SK-N-SH (cell line): ENCODE data around the gene MNS1. TPM values are rescaled to one million over a fixed set of nuclear protein-coding genes. Genes with fewer than 3 reads are reported as not detected.
"Not testable (repeated sequence)": the region's sequence is repeated elsewhere in the genome, so short reads cannot be mapped to it uniquely, and the experiment has no call there.

ENCODE experiments used
- CTCF ChIA-PET: fragments of 300-600, 350-600 bp; formaldehyde crosslinking; extraction: SDS; loops from one replicate; lab custom pipeline; 2021; lab: Yijun Ruan, JAX
- POLR2A ChIA-PET: fragments of 350-600 bp; sonication (Branson Sonifier 250); formaldehyde crosslinking; extraction: SDS; loops from one replicate; lab custom pipeline; 2020; ENCODE audit warnings: antibody characterized with exemption, inconsistent platforms; lab: Yijun Ruan, JAX
- DNase-seq: peaks from one replicate; pipeline ENCODE4 v3.0.0; 2012
- H2AFZ ChIP-seq: fragments of 200-600 bp; sonication (generic); 2 replicates; pipeline ENCODE4 v1.8.1; 2016; ENCODE audit warnings: antibody characterized with exemption, mild to moderate bottlenecking, low read depth
- H3F3A ChIP-seq: fragments of 200-600 bp; sonication (generic); replicated peaks from 2 replicates; pipeline ENCODE3; 2016; ENCODE audit warnings: antibody characterized with exemption, mild to moderate bottlenecking; ENCODE audit not compliant: insufficient read depth
- H3K27ac ChIP-seq, 2 experiments: fragments of 200-500 bp in 1 of 2; fragments of 200-600 bp in 1 of 2; sonication (Bioruptor generic) in 1 of 2; sonication (generic), shearing (Covaris generic) in 1 of 2; 2 replicates each; pipeline versions ENCODE4 v1.5.1 to v1.6.1; 2014 to 2016; ENCODE audit warnings: low read depth in 2 of 2, inconsistent platforms in 1 of 2, low read length in 1 of 2, mild to moderate bottlenecking in 1 of 2, mixed read lengths in 1 of 2
- H3K27me3 ChIP-seq: fragments of 200-600 bp; sonication (generic), shearing (Covaris generic); 2 replicates; pipeline ENCODE4 v1.6.1; 2016; ENCODE audit warnings: mixed run types; ENCODE audit not compliant: insufficient read depth
- H3K36me3 ChIP-seq, 2 experiments: fragments of 200-500 bp in 1 of 2; fragments of 200-600 bp in 1 of 2; sonication (Bioruptor generic) in 1 of 2; sonication (generic) in 1 of 2; replicated peaks in 1 of 2; 2 replicates each; pipeline versions ENCODE3 to v1.5.1; 2014 to 2016; ENCODE audit warnings: low read length in 1 of 2, mild to moderate bottlenecking in 1 of 2; ENCODE audit not compliant: insufficient read depth in 2 of 2, control insufficient read depth in 1 of 2
- H3K4me1 ChIP-seq, 2 experiments: fragments of 200-500 bp in 1 of 2; fragments of 200-600 bp in 1 of 2; sonication (Bioruptor generic) in 1 of 2; sonication (generic), shearing (Covaris generic) in 1 of 2; 2 replicates each; pipeline versions ENCODE4 v1.5.1 to v1.6.1; 2014 to 2016; ENCODE audit warnings: low read depth in 1 of 2, low read length in 1 of 2, mixed run types in 1 of 2; ENCODE audit not compliant: insufficient read depth in 2 of 2, control insufficient read depth in 1 of 2
- H3K4me2 ChIP-seq: fragments of 200-600 bp; sonication (generic), shearing (Covaris generic); 2 replicates; pipeline ENCODE4 v1.6.1; 2017; ENCODE audit warnings: mixed run types
- H3K4me3 ChIP-seq, 2 experiments: fragments of 200-500 bp in 1 of 2; fragments of 200-600 bp in 1 of 2; sonication (Bioruptor generic) in 1 of 2; sonication (generic), shearing (Covaris generic) in 1 of 2; 2 replicates each; pipeline versions ENCODE4 v1.5.1 to v1.8.1; 2014 to 2016; ENCODE audit warnings: low read depth in 2 of 2, inconsistent platforms in 1 of 2, low read length in 1 of 2, mild to moderate bottlenecking in 1 of 2, mixed read lengths in 1 of 2, moderate library complexity in 1 of 2
- H3K79me2 ChIP-seq: fragments of 200-600 bp; sonication (generic); 2 replicates; pipeline ENCODE4 v1.8.1; 2017; ENCODE audit warnings: mild to moderate bottlenecking; ENCODE audit not compliant: insufficient read depth
- H3K9ac ChIP-seq: fragments of 200-600 bp; sonication (generic); 2 replicates; pipeline ENCODE4 v1.6.1; 2017; ENCODE audit warnings: mixed run types
- H3K9me2 ChIP-seq: fragments of 200-600 bp; sonication (generic); 2 replicates; pipeline ENCODE4 v1.6.1; 2017; ENCODE audit warnings: mixed run types
- H3K9me3 ChIP-seq: fragments of 200-600 bp; sonication (generic); 2 replicates; pipeline ENCODE4 v1.6.1; 2017; ENCODE audit warnings: mixed run types, mild to moderate bottlenecking, moderate library complexity
- H4K20me1 ChIP-seq: fragments of 200-600 bp; sonication (generic); 2 replicates; pipeline ENCODE4 v1.6.1; 2017; ENCODE audit warnings: mild to moderate bottlenecking, mixed run types; ENCODE audit not compliant: insufficient read depth
- CHD2 ChIP-seq: fragments of 150-350 bp; IDR thresholded peaks from 2 replicates; pipeline ENCODE4 v1.6.1; 2018; ENCODE audit warnings: low read length; ENCODE audit not compliant: partially characterized antibody
- EZH2phosphoT487 ChIP-seq: fragments of 200-600 bp; sonication (generic); IDR thresholded peaks from 2 replicates; pipeline ENCODE4 v1.6.1; 2017; ENCODE audit warnings: low read depth, mixed run types, mild to moderate bottlenecking, antibody characterized with exemption, moderate library complexity, borderline replicate concordance
- FOSL2 ChIP-seq: IDR thresholded peaks from 2 replicates; pipeline ENCODE4 v1.4.0; 2012; ENCODE audit warnings: low read depth, mild to moderate bottlenecking, moderate library complexity, borderline replicate concordance
- FOXM1 ChIP-seq: IDR thresholded peaks from 2 replicates; pipeline ENCODE4 v1.4.0; 2012; ENCODE audit warnings: low read depth, mild to moderate bottlenecking
- YY1 ChIP-seq: IDR thresholded peaks from 2 replicates; pipeline ENCODE4 v1.4.0; 2012; ENCODE audit warnings: low read depth, mild to moderate bottlenecking
- WGBS: methylation state at CpG from one replicate; pipeline ENCODE4 v1.1.6; 2017; ENCODE audit warnings: low lambda C conversion rate; 5-methylcytosine and 5-hydroxymethylcytosine counted together
- polyA plus RNA-seq, 3 experiments: library from polyadenylated mRNA; depleted of rRNA; stranded (reverse); fragments of >200 nt; gene quantifications; 2 replicates each; pipeline ENCODE4 v1.2.3, GENCODE V29; 2012
- TF ChIP-seq, protein P1 (sequence below): fragments of 150-350 bp; IDR thresholded peaks from 2 replicates; pipeline ENCODE4 v1.6.1; 2017; ENCODE audit warnings: antibody characterized with exemption, low read length, low read depth, borderline replicate concordance
- TF ChIP-seq, protein P2 (sequence below): IDR thresholded peaks from 2 replicates; pipeline ENCODE4; 2012

The MNS1 gene
- polyA plus RNA-seq, 1 of the 3 experiments (the other 2 are of a cell fraction) = 0.90 TPM

DNA sequence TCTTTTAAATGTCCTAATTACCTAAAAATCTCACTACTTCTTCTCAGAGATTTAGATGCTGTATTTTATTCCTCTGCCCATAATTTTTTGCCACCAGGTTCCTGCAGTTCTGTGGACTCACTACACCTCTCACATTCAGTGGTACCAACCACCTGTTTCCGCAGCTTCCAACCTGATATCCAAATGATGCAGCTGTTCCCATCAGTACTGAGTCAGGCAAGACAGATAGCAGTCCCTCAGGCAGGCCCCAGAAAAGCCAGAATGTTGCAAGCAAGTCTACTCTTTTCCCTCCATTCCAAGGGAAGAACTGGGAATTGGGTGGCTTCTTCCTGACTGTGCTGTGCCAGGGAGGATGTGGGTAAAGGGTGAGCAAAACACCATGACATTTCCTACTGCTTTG lies 39.0 kb downstream of the MNS1 start:
- TF ChIP-seq FOXM1 = no peak
- no peak for DNase-seq
- ChIA-PET POLR2A (no interaction called here), CTCF (interaction anchor here (0.9 to 5.4 kb wide), 4 partner anchors 8 to 306 kb away, joined by 3 to 77 read pairs (median 4); no protein-coding TSS in a partner anchor)
- Histone ChIP-seq H3K27ac (no peak overlapping the region), H3K9ac (no peak overlapping the region), H3K4me1 (no peaks in the 10 kb centered on the region), H3K4me3 (no peak overlapping the region), H3K27me3 (no peaks in the 10 kb centered on the region), H3K9me2 (no peaks in the 10 kb centered on the region), H3K36me3 (peaks cover 13 to 15% of the 10 kb centered on the region in 2 experiments), H2AFZ (no peak overlapping the region), H3K9me3 (no peaks in the 10 kb centered on the region), H3K4me2 (no peak overlapping the region), H3F3A (peaks cover 9% of the 10 kb centered on the region), H3K79me2 (no peaks in the 10 kb centered on the region; the same call in 1 of the 2 replicates), H4K20me1 (no peaks in the 10 kb centered on the region)
- 94% methylated on average over 1 of the region's 1 CpG for WGBS

DNA sequence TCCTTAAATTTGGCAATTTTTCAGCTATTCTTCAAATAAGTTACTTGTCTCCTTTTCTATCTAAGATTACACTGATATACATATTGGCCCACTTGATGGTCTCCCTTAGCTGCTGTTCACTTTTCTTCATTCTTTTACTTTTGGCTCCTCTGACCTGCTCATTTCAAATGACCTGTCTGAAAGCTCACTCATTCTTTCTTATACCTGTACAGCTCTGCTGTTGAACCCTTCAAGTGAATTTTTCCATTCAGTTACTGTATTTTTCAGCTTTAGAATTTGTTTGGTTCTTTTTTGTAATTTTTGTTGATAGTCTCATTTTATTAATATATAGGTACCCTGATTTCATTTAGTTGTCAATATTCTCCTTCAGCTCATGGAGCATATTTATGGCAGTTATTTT lies 39.7 kb downstream of the MNS1 start:
- H3K4me3 ChIP-seq = no peak overlapping the region
- no peak for DNase-seq
- no peaks in the 10 kb centered on the region for H3K9me3 ChIP-seq
- no peaks in the 10 kb centered on the region for H3K4me1 ChIP-seq
- H4K20me1 ChIP-seq = no peaks in the 10 kb centered on the region
- TF ChIP-seq CHD2 = no peak
- TF ChIP-seq, all 33 proteins: peak for 0
- Histone ChIP-seq H3K27ac (no peak overlapping the region), H3K9ac (no peak overlapping the region), H3K4me2 (no peak overlapping the region), H3K27me3 (no peaks in the 10 kb centered on the region), H3F3A (peaks cover 9% of the 10 kb centered on the region), H3K9me2 (no peaks in the 10 kb centered on the region), H2AFZ (no peak overlapping the region), H3K79me2 (no peaks in the 10 kb centered on the region; the same call in 1 of the 2 replicates), H3K36me3 (peaks cover 13 to 15% of the 10 kb centered on the region in 2 experiments)
- ChIA-PET POLR2A (no interaction called here), CTCF (interaction anchor here (0.7 to 1.2 kb wide), 3 partner anchors 13 to 179 kb away, joined by 3 to 6 read pairs (median 5); no protein-coding TSS in a partner anchor)

DNA sequence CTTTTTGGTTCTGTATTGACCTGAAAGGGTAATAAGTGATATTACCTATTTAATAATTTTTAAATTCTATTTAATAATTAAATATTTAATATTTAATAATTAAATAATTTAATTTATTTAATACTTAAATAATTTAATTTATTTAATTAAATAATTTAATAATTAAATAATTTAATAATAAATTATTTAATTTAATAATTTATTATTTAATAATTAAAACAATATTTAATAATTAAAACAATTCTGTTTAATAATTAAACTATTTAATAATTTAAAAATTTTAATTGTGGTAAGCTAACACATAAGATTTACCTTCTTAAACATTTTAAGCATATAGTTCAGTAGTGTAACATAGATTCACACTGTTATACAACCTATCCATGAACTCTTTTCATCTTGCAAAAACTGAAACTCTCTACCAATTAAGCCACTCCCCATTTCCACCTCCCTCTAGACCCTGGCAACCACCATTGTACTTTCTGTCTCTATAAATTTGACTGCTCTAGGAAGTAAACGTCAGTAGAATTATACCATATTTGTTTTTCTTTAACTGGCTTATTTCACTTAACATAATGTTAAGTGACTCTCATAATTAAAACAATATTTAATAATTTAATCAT lies 51.7 kb downstream of the MNS1 start:
- H3K36me3 ChIP-seq, H3K9ac ChIP-seq, H3K79me2 ChIP-seq, H3K9me2 ChIP-seq, DNase-seq, H3K4me1 ChIP-seq, POLR2A ChIA-PET, H2AFZ ChIP-seq, H3K9me3 ChIP-seq, H3K27me3 ChIP-seq, H3K4me3 ChIP-seq, H3F3A ChIP-seq, H4K20me1 ChIP-seq, H3K27ac ChIP-seq, H3K4me2 ChIP-seq: not testable (repeated sequence)
- CTCF ChIA-PET = interaction anchor here (1.0 kb wide), 1 partner anchor 15 kb away, joined by 3 read pairs; no protein-coding TSS in a partner anchor
- 95% methylated on average over 1 of the region's 1 CpG for WGBS

DNA sequence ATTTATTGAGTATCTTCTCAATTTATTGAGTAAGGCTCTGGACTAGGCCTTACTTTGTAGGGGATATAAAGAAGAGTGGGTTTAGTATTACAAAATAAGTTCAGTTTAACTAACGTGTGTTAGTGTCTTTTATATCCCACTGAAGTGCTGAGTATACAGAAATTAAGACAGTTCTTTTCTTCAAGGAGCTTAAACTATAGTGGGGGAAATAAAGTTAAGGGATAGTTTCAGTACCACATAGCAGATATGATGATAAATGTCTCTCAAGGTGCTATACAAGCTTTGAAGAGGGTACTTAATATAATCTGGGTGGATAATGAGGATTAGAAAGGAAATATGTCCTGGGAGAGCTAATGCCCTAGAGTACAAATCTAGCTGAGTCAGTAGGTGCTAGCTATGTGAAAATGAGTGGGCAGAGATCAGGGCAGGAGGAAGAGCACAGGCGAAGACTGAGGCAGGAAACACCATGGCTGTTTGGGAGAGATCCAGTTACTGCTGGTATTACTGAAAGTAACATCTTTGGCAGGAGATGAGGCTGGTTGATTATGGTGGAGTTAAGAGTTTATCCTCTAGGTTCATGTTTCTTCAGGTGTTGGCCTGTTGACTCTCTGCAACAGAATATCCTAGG lies 53.7 kb downstream of the MNS1 start:
- 97% methylated on average over 2 of the region's 2 CpGs for WGBS
- CTCF ChIA-PET = no interaction called here

More for the DNA sequence above, 53.7 kb downstream of the MNS1 start:
- no peaks in the 10 kb centered on the region for H3K27me3 ChIP-seq
- H3K36me3 ChIP-seq = peaks cover 0 to 3% of the 10 kb centered on the region in 2 experiments
- H3K4me1 ChIP-seq = no peaks in the 10 kb centered on the region
- H3K9ac ChIP-seq = no peak overlapping the region
- H3K79me2 ChIP-seq = no peaks in the 10 kb centered on the region
- no peaks in the 10 kb centered on the region for H3K9me2 ChIP-seq
- H4K20me1 ChIP-seq = no peaks in the 10 kb centered on the region
- POLR2A ChIA-PET = no interaction called here
- no peak overlapping the region for H3K4me3 ChIP-seq
- H3F3A ChIP-seq = peaks cover 3% of the 10 kb centered on the region
- H3K4me2 ChIP-seq = no peak overlapping the region
- no peaks in the 10 kb centered on the region for H3K9me3 ChIP-seq
- no peak overlapping the region for H3K27ac ChIP-seq
- TF ChIP-seq EZH2phosphoT487 (no peak), FOSL2 (no peak), YY1 (no peak)
- TF ChIP-seq, protein P1, sequence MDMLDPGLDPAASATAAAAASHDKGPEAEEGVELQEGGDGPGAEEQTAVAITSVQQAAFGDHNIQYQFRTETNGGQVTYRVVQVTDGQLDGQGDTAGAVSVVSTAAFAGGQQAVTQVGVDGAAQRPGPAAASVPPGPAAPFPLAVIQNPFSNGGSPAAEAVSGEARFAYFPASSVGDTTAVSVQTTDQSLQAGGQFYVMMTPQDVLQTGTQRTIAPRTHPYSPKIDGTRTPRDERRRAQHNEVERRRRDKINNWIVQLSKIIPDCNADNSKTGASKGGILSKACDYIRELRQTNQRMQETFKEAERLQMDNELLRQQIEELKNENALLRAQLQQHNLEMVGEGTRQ = no peak
- TF ChIP-seq, protein P2, sequence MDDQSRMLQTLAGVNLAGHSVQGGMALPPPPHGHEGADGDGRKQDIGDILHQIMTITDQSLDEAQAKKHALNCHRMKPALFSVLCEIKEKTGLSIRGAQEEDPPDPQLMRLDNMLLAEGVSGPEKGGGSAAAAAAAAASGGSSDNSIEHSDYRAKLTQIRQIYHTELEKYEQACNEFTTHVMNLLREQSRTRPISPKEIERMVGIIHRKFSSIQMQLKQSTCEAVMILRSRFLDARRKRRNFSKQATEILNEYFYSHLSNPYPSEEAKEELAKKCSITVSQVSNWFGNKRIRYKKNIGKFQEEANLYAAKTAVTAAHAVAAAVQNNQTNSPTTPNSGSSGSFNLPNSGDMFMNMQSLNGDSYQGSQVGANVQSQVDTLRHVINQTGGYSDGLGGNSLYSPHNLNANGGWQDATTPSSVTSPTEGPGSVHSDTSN = no peak
- no peak for DNase-seq
- H2AFZ ChIP-seq = no peak overlapping the region
